Prostate gland (tissue), 2 donors: ENCODE data around the gene RGS3.

ENCODE experiments used
- POLR2A ChIP-seq: fragments of 450-650 bp; IDR thresholded peaks from one replicate; pipeline ENCODE4 v1.6.1; 2016; ENCODE audit warnings: antibody characterized with exemption, mild to moderate bottlenecking
- POLR2AphosphoS5 ChIP-seq: sonication (generic); formaldehyde crosslinking; IDR thresholded peaks from one replicate; pipeline ENCODE4 v1.6.1; 2017; ENCODE audit warnings: antibody characterized with exemption
- TF ChIP-seq, protein P1 (sequence below), 4 experiments: fragments of 200-600 bp in 2 of 4; fragments of 450-650 bp in 2 of 4; sonication (generic) in 2 of 4; IDR thresholded peaks; 1 replicate in 3 of 4; 2 replicates in 1 of 4; pipeline ENCODE4 v1.5.1; 2016 to 2019; ENCODE audit warnings: antibody characterized with exemption in 4 of 4, mild to moderate bottlenecking in 2 of 4, moderate library complexity in 2 of 4

DNA sequence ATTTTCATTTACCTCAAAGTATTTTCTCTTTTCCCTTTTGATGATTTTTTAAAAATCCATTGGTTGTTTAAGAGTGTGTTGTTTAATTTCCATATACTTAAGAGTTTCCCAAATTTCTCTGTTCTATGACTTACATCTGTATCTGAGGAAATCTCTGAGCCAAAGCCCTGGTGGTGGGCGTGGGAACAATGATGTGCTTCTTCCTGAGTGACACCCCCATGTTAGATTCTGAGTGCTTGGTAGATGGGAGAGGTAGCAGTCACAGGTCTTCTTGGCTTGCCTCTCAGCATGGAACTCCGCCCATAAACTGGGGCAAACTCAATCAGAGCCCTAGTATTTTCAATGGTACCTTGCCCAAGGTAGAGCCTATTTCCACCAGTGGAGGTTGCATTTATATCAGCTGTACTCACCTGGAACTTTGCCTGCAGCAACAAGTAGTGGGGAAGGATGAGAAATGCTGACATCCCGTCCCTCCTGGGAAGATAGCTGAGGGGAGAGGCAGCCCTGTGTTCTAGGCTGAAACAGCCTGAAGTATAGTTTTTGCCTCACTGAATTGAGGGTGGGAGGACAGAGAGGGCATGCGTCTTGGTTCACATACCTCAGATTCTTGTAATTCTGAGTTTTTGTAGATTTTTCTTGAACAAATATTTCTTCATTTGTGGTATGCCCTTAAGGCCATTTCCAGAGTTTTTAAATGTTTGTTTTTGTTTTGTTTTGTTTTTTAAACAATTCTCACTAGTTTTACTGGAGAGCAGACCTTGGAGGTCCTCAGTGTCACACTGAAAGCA lies 26.6 kb upstream of the RGS3 start:
- TF ChIP-seq, protein P1, sequence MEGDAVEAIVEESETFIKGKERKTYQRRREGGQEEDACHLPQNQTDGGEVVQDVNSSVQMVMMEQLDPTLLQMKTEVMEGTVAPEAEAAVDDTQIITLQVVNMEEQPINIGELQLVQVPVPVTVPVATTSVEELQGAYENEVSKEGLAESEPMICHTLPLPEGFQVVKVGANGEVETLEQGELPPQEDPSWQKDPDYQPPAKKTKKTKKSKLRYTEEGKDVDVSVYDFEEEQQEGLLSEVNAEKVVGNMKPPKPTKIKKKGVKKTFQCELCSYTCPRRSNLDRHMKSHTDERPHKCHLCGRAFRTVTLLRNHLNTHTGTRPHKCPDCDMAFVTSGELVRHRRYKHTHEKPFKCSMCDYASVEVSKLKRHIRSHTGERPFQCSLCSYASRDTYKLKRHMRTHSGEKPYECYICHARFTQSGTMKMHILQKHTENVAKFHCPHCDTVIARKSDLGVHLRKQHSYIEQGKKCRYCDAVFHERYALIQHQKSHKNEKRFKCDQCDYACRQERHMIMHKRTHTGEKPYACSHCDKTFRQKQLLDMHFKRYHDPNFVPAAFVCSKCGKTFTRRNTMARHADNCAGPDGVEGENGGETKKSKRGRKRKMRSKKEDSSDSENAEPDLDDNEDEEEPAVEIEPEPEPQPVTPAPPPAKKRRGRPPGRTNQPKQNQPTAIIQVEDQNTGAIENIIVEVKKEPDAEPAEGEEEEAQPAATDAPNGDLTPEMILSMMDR (IDR thresholded peaks at IDR 0.05): no peak
- no peak for TF ChIP-seq POLR2AphosphoS5
- TF ChIP-seq POLR2A: no peak
